Vagina (tissue), 2 donors: ENCODE measurements around the gene TUBE1.

ENCODE experiments used
- POLR2A ChIP-seq, 2 donors: fragments of 450-650 bp; IDR thresholded peaks; one replicate each; pipeline ENCODE4 v1.6.1; 2017; ENCODE audit warnings: antibody characterized with exemption in 2 of 2, mild to moderate bottlenecking in 2 of 2, moderate library complexity in 2 of 2
- TF ChIP-seq, protein P1 (sequence below), 3 experiments: fragments of 450-650 bp in 2 of 3; fragments of 200-600 bp in 1 of 3; sonication (generic) in 1 of 3; IDR thresholded peaks; one replicate each; pipeline ENCODE4 v1.5.1; 2017 to 2019; ENCODE audit warnings: antibody characterized with exemption in 3 of 3, mild to moderate bottlenecking in 2 of 3, moderate library complexity in 2 of 3

DNA sequence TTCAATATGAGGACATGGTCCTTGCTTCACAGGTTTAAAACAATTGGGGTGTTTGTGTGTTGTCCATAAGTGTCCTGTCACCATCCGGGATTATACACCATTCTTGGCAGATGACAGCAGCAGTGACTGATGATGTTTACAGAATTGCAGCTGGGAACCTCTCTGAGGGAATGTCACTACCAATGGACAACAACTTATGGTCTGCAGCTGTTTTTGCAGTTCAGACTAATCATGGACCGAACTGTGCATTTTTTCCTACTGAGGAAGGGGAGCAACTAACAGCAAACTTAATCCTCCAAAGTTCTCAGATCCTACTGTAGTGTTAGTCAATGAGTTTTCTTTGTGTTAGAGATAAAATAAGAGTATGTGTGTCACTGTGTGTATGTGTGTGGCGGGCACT, 26.1 kb upstream of the TUBE1 start:
- TF ChIP-seq POLR2A (IDR thresholded peaks at IDR 0.05), result no peak
- TF ChIP-seq, protein P1, sequence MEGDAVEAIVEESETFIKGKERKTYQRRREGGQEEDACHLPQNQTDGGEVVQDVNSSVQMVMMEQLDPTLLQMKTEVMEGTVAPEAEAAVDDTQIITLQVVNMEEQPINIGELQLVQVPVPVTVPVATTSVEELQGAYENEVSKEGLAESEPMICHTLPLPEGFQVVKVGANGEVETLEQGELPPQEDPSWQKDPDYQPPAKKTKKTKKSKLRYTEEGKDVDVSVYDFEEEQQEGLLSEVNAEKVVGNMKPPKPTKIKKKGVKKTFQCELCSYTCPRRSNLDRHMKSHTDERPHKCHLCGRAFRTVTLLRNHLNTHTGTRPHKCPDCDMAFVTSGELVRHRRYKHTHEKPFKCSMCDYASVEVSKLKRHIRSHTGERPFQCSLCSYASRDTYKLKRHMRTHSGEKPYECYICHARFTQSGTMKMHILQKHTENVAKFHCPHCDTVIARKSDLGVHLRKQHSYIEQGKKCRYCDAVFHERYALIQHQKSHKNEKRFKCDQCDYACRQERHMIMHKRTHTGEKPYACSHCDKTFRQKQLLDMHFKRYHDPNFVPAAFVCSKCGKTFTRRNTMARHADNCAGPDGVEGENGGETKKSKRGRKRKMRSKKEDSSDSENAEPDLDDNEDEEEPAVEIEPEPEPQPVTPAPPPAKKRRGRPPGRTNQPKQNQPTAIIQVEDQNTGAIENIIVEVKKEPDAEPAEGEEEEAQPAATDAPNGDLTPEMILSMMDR (IDR thresholded peaks at IDR 0.05), result no peak
